ENCODE measurements around the gene SMIM44.

The SMIM44 gene

GRCh38 chr19:3499738-3500428, 16.6 kb upstream of the SMIM44 start:
- no peak for DNase-seq

- no peak for DNase-seq
Measured at GRCh38 chr19:3497757-3498520, 14.7 kb upstream of the SMIM44 start.

GRCh38 chr19:3496392-3497273, 13.4 kb upstream of the SMIM44 start:
- no peak for DNase-seq

GRCh38 chr19:3494559-3494958, 11.3 kb upstream of the SMIM44 start:
- no peak for DNase-seq

- DNase-seq, result no peak
Measured at GRCh38 chr19:3494051-3494450, 10.8 kb upstream of the SMIM44 start.

- DNase-seq, result no peak
Measured at GRCh38 chr19:3493651-3494050, 10.4 kb upstream of the SMIM44 start.

- no peak for DNase-seq
Measured at GRCh38 chr19:3492919-3493318, 9.7 kb upstream of the SMIM44 start.

GRCh38 chr19:3492131-3492839, 9.0 kb upstream of the SMIM44 start:
- DNase-seq, result no peak

- no peak for DNase-seq
Measured at GRCh38 chr19:3491396-3492119, 8.3 kb upstream of the SMIM44 start.

- DNase-seq, result no peak
Measured at GRCh38 chr19:3482507-3483225, 575 bp downstream of the SMIM44 start.

GRCh38 chr19:3481241-3482090, 1.8 kb downstream of the SMIM44 start:
- no peak for DNase-seq

GRCh38 chr19:3480383-3481091, 2.7 kb downstream of the SMIM44 start, which contains the start of gene SMIM24:
TSS of gene SMIM24 (minus strand) at chr19:3480525. CDS start at chr19:3480463, 62 bp downstream.
- no peak for DNase-seq

- DNase-seq, result no peak
Measured at GRCh38 chr19:3479834-3480215, 3.4 kb downstream of the SMIM44 start.

- DNase-seq, result no peak
Measured at GRCh38 chr19:3479177-3479833, 3.9 kb downstream of the SMIM44 start.

- no peak for DNase-seq
Measured at GRCh38 chr19:3478409-3479176, 4.6 kb downstream of the SMIM44 start.

- no peak for DNase-seq
Measured at GRCh38 chr19:3477951-3478350, 5.3 kb downstream of the SMIM44 start.

GRCh38 chr19:3477506-3477905, 5.7 kb downstream of the SMIM44 start:
- no peak for DNase-seq

- DNase-seq, result no peak
Measured at GRCh38 chr19:3476830-3477229, 6.4 kb downstream of the SMIM44 start.
